Heart left ventricle (tissue), 13 donors: Measurements from ENCODE around the gene TIAM2.

Experiments used
- POLR2A ChIP-seq, 2 donors: fragments of 450-650 bp; IDR thresholded peaks; one replicate each; pipeline ENCODE4 v1.6.1; 2017; ENCODE audit warnings: antibody characterized with exemption in 2 of 2, mild to moderate bottlenecking in 2 of 2, moderate library complexity in 2 of 2
- TF ChIP-seq, protein P1 (sequence below), 12 donors: fragments of 200-600 bp; sonication (generic) in 4 of 12; IDR thresholded peaks; one replicate each; pipeline versions ENCODE4 v1.5.0 to v1.8.0; 2018 to 2022; ENCODE audit warnings: antibody characterized with exemption in 12 of 12, mild to moderate bottlenecking in 5 of 12
- donor health status: ischemic (EF 13 %, LVEDD 7.1; RV severe dilation, severe dysfunction).
- donor health status: DM: no; HTN: yes; CAD: no.
- donor health status: DM: no; HTN: no; CAD: no.
- donor health status: ischemic (EF 25% LVEDD 6.9; RV normal size, moderate dysfunction).
- donor health status: ischemic (EF 25% LVEDD 5.7; RV mildly dilated, moderate dysfunction).
- donor health status: ischemic (EF 35%, LVEDD 5.7; RV mildly dilated, moderate dysfunction).
- donor health status: nonischemic (EF 11% LVEDD 7.7; RV severe dilation, severe dysfunction).
- donor health status: DM: yes; HTN: yes; CAD: no.
- donor health status: PGD.
- donor health status: ischemic (EF 29% LVEDD 5.4; RV normal size, mild dysfunction).
- donor health status: nonischemic (EF 23%, LVEDD 6.1; RV moderate dilation, normal function).

DNA sequence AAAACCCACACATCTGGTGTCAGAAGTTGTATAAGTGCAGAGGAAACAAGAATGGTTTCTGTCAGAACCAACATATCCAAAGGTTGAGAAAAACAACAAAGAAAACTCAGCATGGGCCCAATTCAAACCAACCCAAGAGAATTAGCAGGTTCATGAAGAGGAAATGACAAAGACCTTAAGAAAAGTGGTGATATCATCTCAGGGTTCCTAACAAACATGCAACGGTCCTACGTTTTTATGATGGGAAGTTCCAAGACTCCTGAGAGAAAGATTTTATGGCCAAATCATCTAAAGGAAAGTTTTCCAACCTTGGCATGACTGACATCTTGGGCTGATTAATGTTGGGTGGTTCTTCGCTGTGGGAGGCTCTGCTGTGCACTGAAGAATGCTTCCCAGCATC is 296.2 kb downstream of the TIAM2 start:
- TF ChIP-seq, protein P1, sequence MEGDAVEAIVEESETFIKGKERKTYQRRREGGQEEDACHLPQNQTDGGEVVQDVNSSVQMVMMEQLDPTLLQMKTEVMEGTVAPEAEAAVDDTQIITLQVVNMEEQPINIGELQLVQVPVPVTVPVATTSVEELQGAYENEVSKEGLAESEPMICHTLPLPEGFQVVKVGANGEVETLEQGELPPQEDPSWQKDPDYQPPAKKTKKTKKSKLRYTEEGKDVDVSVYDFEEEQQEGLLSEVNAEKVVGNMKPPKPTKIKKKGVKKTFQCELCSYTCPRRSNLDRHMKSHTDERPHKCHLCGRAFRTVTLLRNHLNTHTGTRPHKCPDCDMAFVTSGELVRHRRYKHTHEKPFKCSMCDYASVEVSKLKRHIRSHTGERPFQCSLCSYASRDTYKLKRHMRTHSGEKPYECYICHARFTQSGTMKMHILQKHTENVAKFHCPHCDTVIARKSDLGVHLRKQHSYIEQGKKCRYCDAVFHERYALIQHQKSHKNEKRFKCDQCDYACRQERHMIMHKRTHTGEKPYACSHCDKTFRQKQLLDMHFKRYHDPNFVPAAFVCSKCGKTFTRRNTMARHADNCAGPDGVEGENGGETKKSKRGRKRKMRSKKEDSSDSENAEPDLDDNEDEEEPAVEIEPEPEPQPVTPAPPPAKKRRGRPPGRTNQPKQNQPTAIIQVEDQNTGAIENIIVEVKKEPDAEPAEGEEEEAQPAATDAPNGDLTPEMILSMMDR (IDR thresholded peaks at IDR 0.05): no peak
- TF ChIP-seq POLR2A (IDR thresholded peaks at IDR 0.05): no peak
